ENCODE measurements around the gene THG1L.

Gene THG1L

DNA sequence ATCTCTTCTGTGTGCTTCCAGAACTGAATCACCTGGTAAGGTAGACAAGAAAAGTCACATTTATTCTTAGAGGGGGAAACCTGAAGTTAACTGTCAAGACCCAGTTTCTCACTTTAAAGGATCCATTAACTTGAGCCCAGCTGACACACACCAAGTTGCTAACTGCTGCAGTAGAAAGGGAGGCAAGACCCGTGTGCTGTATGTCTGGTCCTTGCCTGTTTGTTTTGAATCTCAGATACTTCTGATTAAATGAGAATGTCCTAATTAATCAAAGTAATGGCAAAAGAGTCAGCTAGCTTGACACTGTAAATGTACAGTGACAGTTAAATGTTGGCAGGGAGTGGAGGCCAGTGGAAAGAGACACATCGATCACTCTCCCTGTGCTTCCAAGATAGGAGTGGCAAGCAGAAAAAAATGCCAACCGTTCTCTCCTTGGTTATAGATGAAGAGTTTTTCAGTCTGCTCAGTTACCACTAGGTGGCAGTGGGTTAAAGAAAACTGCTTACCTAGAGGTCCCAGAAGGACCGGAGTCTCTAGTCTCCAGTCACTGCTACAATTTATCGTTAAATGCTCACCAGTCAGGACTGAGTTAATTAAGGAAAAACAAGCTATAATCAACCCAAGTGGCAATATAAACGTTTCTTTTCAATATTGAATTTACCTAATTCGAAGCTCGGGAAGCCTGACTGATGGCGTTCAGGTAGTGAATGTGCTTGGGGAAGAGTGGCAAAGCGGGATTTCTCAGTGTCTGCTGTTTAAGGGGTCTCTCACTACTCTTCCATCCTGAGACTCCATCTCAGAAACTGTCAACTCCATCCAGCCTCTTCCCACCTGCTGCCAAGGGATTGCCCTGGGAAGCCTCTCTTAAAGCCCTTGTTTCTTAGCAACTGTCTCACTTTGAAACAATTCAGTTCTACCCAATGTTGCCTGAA, 30.7 kb downstream of the THG1L start:
- DNase-seq, result peak; percentile 64

DNA sequence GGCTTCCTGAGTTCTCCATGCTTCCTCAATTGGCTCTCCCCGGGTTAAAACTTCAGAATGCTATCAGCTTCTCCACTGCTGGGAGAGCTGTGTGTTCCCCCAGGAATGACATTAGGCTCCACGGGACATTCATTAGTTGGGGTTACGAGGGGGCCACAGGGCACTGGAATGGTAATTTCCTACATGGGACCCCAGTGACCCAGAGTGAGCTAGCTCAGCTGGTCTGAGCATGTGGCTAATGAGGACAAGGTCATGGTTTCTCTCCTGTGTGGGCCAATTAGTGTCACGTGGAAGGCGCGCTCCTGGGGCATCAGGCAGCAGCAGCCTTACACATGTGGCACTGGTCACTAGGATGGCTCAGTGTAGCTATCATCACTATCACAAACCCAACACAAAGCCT, 33.3 kb downstream of the THG1L start:
- DNase-seq, result no peak

- DNase-seq, result no peak
Observed at GRCh38 chr5:157766442-157766841, 35.2 kb downstream of the THG1L start.

- DNase-seq, result no peak
Observed at GRCh38 chr5:157766902-157767301, 35.7 kb downstream of the THG1L start.

DNA sequence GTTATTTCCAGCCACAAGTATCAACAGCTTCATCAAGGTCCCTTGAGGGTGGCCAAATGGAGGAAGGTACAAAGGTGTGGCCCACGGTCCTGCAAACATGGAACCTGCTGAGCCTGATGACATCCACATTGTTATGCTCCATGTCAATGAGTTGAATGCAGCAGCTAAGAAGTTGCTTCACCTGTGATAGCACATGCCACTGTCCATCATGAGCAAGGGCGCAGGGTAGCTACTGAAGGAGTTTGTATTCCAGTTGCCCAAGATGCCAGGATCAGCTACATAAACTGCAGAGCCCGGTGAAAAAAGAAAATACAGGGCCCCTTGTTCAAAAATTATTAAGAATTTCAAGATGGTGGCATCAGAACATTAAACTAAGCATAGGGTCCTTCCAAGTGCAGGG, 36.5 kb downstream of the THG1L start:
- DNase-seq, result no peak

DNA sequence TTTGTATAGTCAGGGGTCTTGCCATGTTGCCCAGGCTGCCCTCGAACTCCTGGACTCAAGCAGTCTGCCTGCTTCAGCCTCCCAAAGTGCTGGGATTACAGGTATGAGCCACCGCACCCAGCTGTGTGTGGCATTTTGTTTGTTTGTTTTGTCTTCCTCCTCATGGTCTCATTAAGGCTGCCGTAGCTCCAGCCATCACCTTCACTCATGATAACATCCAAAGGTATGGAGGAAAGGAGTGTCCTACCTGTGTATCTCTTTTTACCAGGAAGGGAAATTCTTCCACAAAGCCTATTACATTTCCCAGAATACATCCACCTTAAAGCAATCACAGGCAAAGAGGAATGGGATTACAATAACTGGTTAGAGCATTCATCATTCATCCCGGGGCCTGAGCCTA, 39.4 kb downstream of the THG1L start:
- DNase-seq, result no peak

GRCh38 chr5:157772127-157772526, 40.9 kb downstream of the THG1L start:
- DNase-seq, result no peak

- no peak for DNase-seq
Observed at GRCh38 chr5:157778121-157778805, 47.0 kb downstream of the THG1L start.

- no peak for DNase-seq
Observed at GRCh38 chr5:157779221-157779620, 48.0 kb downstream of the THG1L start.

DNA sequence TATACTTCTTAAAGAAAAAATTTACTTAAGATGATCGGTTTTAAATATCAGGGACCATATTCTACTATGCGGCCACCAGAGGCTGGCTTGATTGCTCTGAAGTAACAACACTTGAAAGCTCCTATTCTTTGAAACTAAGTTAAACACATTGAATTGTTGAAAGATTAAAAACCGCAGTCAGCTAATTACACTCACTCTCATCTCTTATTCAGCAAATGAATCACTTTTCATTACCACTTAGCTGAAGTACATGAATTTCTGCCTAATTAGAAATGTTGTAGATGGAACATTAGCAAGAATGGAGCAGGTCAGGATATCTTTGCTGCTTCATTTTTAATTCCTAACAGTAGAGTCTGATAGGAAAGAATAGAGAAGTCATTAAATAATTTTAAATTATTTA, 54.6 kb downstream of the THG1L start:
- no peak for DNase-seq
